Ishikawa (cell line): ENCODE data around the gene FAHD1.

Experiments used
- CEBPB ChIP-seq: IDR thresholded peaks from 2 replicates; pipeline ENCODE4 v1.6.1; 2012
- CREB1 ChIP-seq: IDR thresholded peaks from 2 replicates; pipeline ENCODE4 v1.6.1; 2012; ENCODE audit warnings: low read depth
- EGR1 ChIP-seq: IDR thresholded peaks from 2 replicates; pipeline ENCODE4 v1.6.1; 2012
- EP300 ChIP-seq: IDR thresholded peaks from 2 replicates; pipeline ENCODE4 v1.6.1; 2012; ENCODE audit warnings: borderline replicate concordance
- FOXM1 ChIP-seq: IDR thresholded peaks from 2 replicates; pipeline ENCODE4 v1.6.1; 2012; ENCODE audit warnings: low read depth, borderline replicate concordance
- NFIC ChIP-seq: IDR thresholded peaks from 2 replicates; pipeline ENCODE4 v1.6.1; 2012
- RAD21 ChIP-seq: IDR thresholded peaks from 2 replicates; pipeline ENCODE4 v1.6.1; 2012; ENCODE audit warnings: low read depth
- TAF1 ChIP-seq: IDR thresholded peaks from 2 replicates; pipeline ENCODE4 v1.6.1; 2012; ENCODE audit warnings: low read depth, mild to moderate bottlenecking
- TCF12 ChIP-seq: IDR thresholded peaks from 2 replicates; pipeline ENCODE4 v1.6.1; 2012; ENCODE audit warnings: low read depth
- TEAD4 ChIP-seq: IDR thresholded peaks from 2 replicates; pipeline ENCODE4 v1.6.1; 2012
- YY1 ChIP-seq: IDR thresholded peaks from 2 replicates; pipeline ENCODE4 v1.6.1; 2012; ENCODE audit warnings: low read depth
- ZBTB7A ChIP-seq: IDR thresholded peaks from 2 replicates; pipeline ENCODE4 v1.6.1; 2012; ENCODE audit warnings: low read depth
- TF ChIP-seq, protein P1 (sequence below): IDR thresholded peaks from 2 replicates; pipeline ENCODE4 v1.6.1; 2012
- TF ChIP-seq, protein P2 (sequence below): IDR thresholded peaks from 2 replicates; pipeline ENCODE4 v1.6.1; 2012
- TF ChIP-seq, protein P3 (sequence below): IDR thresholded peaks from 2 replicates; pipeline ENCODE4 v1.6.1; 2012; ENCODE audit warnings: low read depth, mild to moderate bottlenecking

The FAHD1 gene

DNA sequence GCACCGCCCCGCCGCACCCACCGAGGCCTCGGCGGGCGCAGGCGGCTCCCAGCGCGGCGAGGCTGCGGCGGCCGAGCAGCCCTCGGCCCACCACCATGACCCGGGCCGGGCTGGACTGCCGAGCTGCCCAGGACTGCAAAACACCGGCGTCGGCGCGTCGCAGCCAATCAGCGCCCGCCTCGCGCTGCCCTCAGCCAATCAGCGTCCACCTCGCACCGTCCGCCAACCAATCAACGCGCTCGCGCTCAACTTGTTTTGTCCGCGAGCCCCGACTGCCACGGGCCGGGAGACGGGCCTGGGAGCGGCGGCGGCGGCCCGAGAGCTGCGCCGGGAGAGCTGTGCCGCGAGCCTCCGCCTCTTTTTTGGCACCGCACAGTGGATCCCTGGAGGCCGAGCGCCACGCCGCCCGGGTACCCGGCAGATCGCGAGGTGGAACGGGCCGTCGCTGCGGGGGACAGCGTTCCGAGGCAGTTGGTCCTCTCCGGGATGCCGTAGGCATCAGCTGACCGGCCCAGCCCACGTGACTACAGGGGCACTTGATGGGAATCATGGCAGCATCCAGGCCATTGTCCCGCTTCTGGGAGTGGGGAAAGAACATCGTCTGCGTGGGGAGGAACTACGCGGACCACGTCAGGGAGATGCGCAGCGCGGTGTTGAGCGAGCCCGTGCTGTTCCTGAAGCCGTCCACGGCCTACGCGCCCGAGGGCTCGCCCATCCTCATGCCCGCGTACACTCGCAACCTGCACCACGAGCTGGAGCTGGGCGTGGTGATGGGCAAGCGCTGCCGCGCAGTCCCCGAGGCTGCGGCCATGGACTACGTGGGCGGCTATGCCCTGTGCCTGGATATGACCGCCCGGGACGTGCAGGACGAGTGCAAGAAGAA lies at the start of gene FAHD1, which contains the start of gene HAGH:
Gene FAHD1 (plus strand): TSS at position 516 of the 883 bp plus-strand sequence. CDS start 33 bp downstream, at position 549.
Gene HAGH (minus strand): TSS at position 135 of the 883 bp plus-strand sequence. CDS start 38 bp downstream, at position 97.
- TF ChIP-seq, protein P1, sequence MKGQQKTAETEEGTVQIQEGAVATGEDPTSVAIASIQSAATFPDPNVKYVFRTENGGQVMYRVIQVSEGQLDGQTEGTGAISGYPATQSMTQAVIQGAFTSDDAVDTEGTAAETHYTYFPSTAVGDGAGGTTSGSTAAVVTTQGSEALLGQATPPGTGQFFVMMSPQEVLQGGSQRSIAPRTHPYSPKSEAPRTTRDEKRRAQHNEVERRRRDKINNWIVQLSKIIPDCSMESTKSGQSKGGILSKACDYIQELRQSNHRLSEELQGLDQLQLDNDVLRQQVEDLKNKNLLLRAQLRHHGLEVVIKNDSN = peak; percentile 100
- TF ChIP-seq TCF12 = peak; percentile 76
- TF ChIP-seq EP300 = peak; percentile 46; the same call in 1 of the 2 replicates
- TF ChIP-seq CEBPB = no peak
- no peak for TF ChIP-seq ZBTB7A
- TF ChIP-seq YY1 = peak; percentile 97
- peak; percentile 77; the same call in 1 of the 2 replicates for TF ChIP-seq TAF1
- peak; percentile 8; the same call in 1 of the 2 replicates for TF ChIP-seq TEAD4
- TF ChIP-seq, protein P2, sequence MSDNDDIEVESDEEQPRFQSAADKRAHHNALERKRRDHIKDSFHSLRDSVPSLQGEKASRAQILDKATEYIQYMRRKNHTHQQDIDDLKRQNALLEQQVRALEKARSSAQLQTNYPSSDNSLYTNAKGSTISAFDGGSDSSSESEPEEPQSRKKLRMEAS = peak; percentile 91
- TF ChIP-seq, protein P3, sequence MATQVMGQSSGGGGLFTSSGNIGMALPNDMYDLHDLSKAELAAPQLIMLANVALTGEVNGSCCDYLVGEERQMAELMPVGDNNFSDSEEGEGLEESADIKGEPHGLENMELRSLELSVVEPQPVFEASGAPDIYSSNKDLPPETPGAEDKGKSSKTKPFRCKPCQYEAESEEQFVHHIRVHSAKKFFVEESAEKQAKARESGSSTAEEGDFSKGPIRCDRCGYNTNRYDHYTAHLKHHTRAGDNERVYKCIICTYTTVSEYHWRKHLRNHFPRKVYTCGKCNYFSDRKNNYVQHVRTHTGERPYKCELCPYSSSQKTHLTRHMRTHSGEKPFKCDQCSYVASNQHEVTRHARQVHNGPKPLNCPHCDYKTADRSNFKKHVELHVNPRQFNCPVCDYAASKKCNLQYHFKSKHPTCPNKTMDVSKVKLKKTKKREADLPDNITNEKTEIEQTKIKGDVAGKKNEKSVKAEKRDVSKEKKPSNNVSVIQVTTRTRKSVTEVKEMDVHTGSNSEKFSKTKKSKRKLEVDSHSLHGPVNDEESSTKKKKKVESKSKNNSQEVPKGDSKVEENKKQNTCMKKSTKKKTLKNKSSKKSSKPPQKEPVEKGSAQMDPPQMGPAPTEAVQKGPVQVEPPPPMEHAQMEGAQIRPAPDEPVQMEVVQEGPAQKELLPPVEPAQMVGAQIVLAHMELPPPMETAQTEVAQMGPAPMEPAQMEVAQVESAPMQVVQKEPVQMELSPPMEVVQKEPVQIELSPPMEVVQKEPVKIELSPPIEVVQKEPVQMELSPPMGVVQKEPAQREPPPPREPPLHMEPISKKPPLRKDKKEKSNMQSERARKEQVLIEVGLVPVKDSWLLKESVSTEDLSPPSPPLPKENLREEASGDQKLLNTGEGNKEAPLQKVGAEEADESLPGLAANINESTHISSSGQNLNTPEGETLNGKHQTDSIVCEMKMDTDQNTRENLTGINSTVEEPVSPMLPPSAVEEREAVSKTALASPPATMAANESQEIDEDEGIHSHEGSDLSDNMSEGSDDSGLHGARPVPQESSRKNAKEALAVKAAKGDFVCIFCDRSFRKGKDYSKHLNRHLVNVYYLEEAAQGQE = no peak; the same call in 1 of the 2 replicates
- TF ChIP-seq EGR1 = peak; percentile 74

DNA sequence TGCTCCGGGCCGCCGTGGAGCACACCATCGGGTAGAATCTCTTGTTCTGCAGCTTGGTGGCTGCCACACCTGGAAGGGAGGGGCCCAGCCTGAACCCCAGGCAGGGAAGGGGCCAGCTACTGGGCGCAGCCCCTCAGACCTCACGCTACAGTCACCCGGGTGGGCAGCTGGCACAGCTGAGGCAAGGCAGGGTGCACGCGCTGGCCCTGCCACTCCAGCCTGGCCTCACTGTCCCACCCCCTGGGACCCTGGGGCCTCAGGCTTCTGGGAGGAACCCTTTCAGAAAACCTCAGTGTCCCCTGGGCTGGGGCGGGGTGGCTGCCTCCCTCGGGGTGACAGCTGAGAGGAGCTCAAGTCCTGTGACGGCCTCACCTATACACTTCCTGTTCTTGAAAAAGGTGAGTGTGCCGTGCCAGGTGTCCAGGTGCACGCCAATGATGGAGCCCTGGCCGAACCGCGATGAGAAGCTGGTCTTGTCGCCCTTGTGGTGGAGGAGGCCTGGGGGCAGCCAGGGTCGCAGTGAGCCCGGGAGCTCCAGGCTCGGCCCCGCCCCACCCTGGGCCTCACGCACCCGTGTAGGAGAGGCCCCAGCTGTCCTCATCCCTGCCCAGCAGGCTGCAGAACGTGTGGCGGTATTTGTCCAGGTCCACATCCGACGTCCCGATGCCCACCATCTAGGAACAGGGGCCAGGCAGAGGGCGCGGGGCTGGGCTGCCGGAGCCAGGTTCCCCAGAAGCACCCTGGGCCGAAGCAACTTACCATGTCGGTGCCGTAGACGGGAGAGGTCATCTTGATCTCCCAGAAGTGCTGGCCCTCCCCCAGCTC lies 49.4 kb upstream of the FAHD1 start:
- TF ChIP-seq TEAD4 (no peak), RAD21 (no peak)

DNA sequence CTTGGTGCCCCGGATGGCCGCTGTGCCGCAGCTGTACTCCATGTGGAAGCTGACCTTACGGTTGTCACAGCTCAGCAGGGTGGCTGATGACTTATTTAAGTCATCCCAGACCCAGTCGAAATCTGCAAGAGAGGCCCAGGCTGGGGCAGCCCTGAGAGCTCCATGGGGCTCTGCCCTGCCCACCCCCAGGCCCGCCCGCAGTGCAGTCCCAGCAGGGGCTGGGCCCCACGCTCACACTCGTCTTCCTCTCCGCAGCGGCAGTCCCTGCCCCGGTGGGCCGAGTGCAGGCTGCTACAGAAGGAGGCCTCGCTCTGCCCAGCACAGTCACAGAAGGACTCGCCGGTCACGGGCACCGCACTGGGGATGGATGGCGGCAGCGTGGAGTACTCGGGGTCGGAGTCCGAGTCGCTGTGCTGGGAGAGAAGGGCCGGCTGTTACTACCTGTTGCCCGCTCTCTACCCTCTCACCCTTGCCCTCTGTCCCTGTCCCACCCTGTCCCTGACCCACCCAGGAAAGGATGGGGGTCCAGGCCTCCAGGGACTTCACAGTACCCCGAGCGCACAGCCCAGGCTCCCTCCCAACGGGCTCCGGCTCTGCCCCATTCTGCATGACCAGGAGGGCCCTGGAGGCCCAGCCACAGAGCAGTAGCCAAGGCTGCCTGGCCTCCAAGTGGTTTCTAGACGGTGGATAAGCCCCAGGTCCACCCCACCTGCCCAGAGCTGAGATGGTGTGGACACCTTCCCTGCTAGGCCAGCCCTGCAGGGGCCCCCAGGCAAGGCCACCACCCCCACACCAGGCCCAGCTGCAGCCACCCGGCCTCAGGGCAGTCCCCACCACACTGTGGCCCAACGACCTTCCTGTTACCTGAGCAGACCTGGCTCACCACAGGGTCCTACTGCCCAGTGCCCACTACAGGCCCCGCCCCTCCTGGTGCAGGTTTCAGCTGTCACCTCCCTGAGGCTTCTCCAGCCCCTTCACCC lies 48.5 kb upstream of the FAHD1 start:
- no peak for TF ChIP-seq FOXM1
- no peak for TF ChIP-seq RAD21
- no peak for TF ChIP-seq CREB1
- no peak for TF ChIP-seq TEAD4
- TF ChIP-seq, protein P3 = no peak
- TF ChIP-seq CEBPB = no peak
- TF ChIP-seq, protein P1 = no peak
- no peak for TF ChIP-seq NFIC
- no peak for TF ChIP-seq ZBTB7A
- TF ChIP-seq, protein P2 = no peak
- TF ChIP-seq TCF12 = no peak
- no peak for TF ChIP-seq TAF1

DNA sequence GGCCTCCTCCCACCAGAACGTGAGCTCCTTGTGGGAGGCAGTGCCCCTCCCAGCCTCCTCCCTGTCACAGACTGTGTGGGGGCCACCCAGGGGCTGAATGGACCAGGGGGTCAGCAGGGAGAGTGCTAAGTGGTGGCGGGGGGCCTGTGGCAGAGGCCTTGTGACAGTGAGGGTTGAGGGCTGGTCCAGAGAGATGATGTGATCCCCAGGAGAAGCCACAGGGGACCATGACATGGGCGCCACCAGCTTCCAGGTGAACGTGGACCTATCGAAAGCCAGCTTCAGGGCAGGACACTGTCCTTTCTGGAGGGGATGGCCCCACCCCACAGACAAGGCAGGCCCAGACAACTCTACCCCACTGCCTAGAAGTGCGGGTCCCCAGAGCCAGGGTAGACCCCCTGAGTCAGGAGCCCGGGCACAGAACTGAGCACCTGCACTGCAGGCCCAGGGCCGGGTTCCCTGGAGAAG lies 47.7 kb upstream of the FAHD1 start:
- TF ChIP-seq CEBPB (no peak), TAF1 (no peak), TEAD4 (no peak), NFIC (no peak)
- TF ChIP-seq, protein P3 = no peak
